Measurements from ENCODE around the gene ROBO1. TPM values are rescaled to one million over a fixed set of nuclear protein-coding genes. Genes with fewer than 3 reads are reported as not detected.

ROBO1 gene
- total and polyA plus RNA-seq, 2 of the 13 experiments (the other 11 are each of a cell fraction or from before 2014, with no cell fraction given): 52.2 to 71.0 TPM

GRCh38 chr3:79063624-79064023, 704.2 kb downstream of the ROBO1 start (continued):
- TF ChIP-seq SNAPC4 (CRISPR knock-in tag; IDR thresholded peaks at IDR 0.05) (no peak), HMG20A (CRISPR knock-in tag; IDR thresholded peaks at IDR 0.05; ENCODE audit: borderline replicate concordance) (no peak), ZZZ3 (CRISPR knock-in tag; IDR thresholded peaks at IDR 0.05; ENCODE audit: borderline replicate concordance) (no peak), SP4 (CRISPR knock-in tag; IDR thresholded peaks at IDR 0.05) (no peak)

GRCh38 chr3:79057756-79058155, 710.0 kb downstream of the ROBO1 start:
- H3K27me3 ChIP-seq (ENCODE audit: control insufficient read depth in 1 of 2, insufficient read depth in 2 of 2, low read length in 2 of 2): no peaks in the 10 kb centered on the region
- intact Hi-C loops (cut with micrococcal nuclease; ENCODE audit: unreplicated experiment) (no loop called here), in situ Hi-C loops (cut with HindIII; ENCODE audit: extremely low pct_ligation_motif_present, low pct_unique_long_range_greater_than_20kb) (no loop called here)
- no peak for FAIRE-seq
- H3K4me3 ChIP-seq (replicated peaks in 1 of 3; ENCODE audit: insufficient read depth in 1 of 3, low read depth in 2 of 3, low read length in 3 of 3): no peak overlapping the region
- H2AFZ ChIP-seq (ENCODE audit: low read length): no peak overlapping the region
- H3K79me2 ChIP-seq (ENCODE audit: insufficient read depth, low read length): no peaks in the 10 kb centered on the region
- H4K20me1 ChIP-seq (ENCODE audit: insufficient read depth, low read length): no peaks in the 10 kb centered on the region
- ATAC-seq: no peak
- H3K27ac ChIP-seq (ENCODE audit: extremely low read length, insufficient read depth, low read length): no peak overlapping the region
- no peak for TF ChIP-seq TGIF2 (CRISPR knock-in tag; IDR thresholded peaks at IDR 0.05)
- TF ChIP-seq GATA4 (IDR thresholded peaks at IDR 0.05; ENCODE audit: borderline replicate concordance, low read depth): no peak
- TF ChIP-seq ARNTL (CRISPR knock-in tag; IDR thresholded peaks at IDR 0.05): no peak
- no peak for TF ChIP-seq HMGXB3 (CRISPR knock-in tag; IDR thresholded peaks at IDR 0.05; ENCODE audit: borderline replicate concordance)
- TF ChIP-seq CEBPB (IDR thresholded peaks at IDR 0.05; ENCODE audit: borderline replicate concordance, low read depth, low read length): no peak
- TF ChIP-seq CBX5 (CRISPR knock-in tag; IDR thresholded peaks at IDR 0.05; ENCODE audit: borderline replicate concordance): no peak
- no peak for TF ChIP-seq ZNF564 (CRISPR knock-in tag; IDR thresholded peaks at IDR 0.05)
- no peak for TF ChIP-seq ADNP (CRISPR knock-in tag; IDR thresholded peaks at IDR 0.05)
- no peak overlapping the region for H3K9ac ChIP-seq (ENCODE audit: insufficient read depth, low read depth, low read length)
- peaks cover 9% of the 10 kb centered on the region for H3K9me3 ChIP-seq (ENCODE audit: low read length)
- 37% methylated on average over 3 of the region's 3 CpGs for WGBS (ENCODE audit: low lambda C conversion rate)
- H3K4me2 ChIP-seq (ENCODE audit: low read depth, low read length): no peak overlapping the region
- no peaks in the 10 kb centered on the region for H3K36me3 ChIP-seq (replicated peaks in 1 of 2; ENCODE audit: control insufficient read depth in 1 of 2, insufficient read depth in 2 of 2, low read length in 2 of 2)
- no peak for DNase-seq (ENCODE audit: low spot score)
- CTCF ChIA-PET (ENCODE audit: low intra/inter-chr PET ratio, low total read pairs): no interaction called here
- POLR2A ChIA-PET: no interaction called here
- BruUV-seq (replicated peaks): no TSS peak
- no peaks in the 10 kb centered on the region for H3K4me1 ChIP-seq (ENCODE audit: insufficient read depth, low read length)
